Measurements from ENCODE around the gene CIDEB.

DNA sequence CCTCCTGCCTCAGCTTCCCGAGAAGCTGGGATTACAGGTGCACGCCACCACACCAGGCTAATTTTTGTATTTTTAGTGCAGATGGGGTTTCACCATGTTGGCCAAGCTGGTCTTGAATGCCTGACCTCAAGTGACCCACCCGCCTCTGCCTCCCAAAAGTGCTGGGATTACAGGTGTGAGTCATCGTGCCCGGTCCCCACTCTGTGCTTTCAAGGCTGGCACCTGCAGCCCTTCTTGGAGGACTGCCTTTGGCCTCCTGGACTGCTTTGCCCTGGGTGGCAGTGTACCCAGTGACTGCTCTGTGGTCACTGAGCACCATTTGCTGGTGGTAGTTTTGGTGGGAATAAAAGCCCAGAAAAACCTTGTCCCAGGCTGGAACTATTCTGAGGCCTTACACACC is 20.8 kb downstream of the CIDEB start:
- TF ChIP-seq ZNF790 (CRISPR knock-in tag; IDR thresholded peaks at IDR 0.05; ENCODE audit: borderline replicate concordance) (no peak), MAZ (IDR thresholded peaks at IDR 0.05; ENCODE audit: borderline replicate concordance, low read depth, low read length) (no peak), MAZ (CRISPR knock-in tag; IDR thresholded peaks at IDR 0.05; ENCODE audit: low read depth) (no peak), CBX1 (IDR thresholded peaks at IDR 0.05; ENCODE audit: low read depth) (no peak), REST (IDR thresholded peaks at IDR 0.05; ENCODE audit: borderline replicate concordance in 1 of 2, low read depth in 1 of 2, low read length in 2 of 2) (no peak), ZNF670 (CRISPR knock-in tag; IDR thresholded peaks at IDR 0.05; ENCODE audit: borderline replicate concordance) (no peak), HDAC1 (CRISPR knock-in tag; IDR thresholded peaks at IDR 0.05) (no peak), EP300 (IDR thresholded peaks at IDR 0.05; ENCODE audit: low read depth in 2 of 2, low read length in 2 of 2) (no peak), EP300 (CRISPR knock-in tag; IDR thresholded peaks at IDR 0.05; ENCODE audit: borderline replicate concordance) (no peak), NR2C2 (CRISPR knock-in tag; IDR thresholded peaks at IDR 0.05; ENCODE audit: borderline replicate concordance) (no peak), ZBTB3 (CRISPR knock-in tag; IDR thresholded peaks at IDR 0.05; ENCODE audit: borderline replicate concordance, low read depth) (no peak)
- TF ChIP-seq, protein P1, sequence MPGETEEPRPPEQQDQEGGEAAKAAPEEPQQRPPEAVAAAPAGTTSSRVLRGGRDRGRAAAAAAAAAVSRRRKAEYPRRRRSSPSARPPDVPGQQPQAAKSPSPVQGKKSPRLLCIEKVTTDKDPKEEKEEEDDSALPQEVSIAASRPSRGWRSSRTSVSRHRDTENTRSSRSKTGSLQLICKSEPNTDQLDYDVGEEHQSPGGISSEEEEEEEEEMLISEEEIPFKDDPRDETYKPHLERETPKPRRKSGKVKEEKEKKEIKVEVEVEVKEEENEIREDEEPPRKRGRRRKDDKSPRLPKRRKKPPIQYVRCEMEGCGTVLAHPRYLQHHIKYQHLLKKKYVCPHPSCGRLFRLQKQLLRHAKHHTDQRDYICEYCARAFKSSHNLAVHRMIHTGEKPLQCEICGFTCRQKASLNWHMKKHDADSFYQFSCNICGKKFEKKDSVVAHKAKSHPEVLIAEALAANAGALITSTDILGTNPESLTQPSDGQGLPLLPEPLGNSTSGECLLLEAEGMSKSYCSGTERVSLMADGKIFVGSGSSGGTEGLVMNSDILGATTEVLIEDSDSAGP (CRISPR knock-in tag; IDR thresholded peaks at IDR 0.05; ENCODE audit: borderline replicate concordance): no peak
- TF ChIP-seq, protein P2, sequence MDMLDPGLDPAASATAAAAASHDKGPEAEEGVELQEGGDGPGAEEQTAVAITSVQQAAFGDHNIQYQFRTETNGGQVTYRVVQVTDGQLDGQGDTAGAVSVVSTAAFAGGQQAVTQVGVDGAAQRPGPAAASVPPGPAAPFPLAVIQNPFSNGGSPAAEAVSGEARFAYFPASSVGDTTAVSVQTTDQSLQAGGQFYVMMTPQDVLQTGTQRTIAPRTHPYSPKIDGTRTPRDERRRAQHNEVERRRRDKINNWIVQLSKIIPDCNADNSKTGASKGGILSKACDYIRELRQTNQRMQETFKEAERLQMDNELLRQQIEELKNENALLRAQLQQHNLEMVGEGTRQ (IDR thresholded peaks at IDR 0.05; ENCODE audit: low read depth, low read length): no peak
- TF ChIP-seq, protein P2 (CRISPR knock-in tag; IDR thresholded peaks at IDR 0.05; ENCODE audit: borderline replicate concordance): no peak

All from HepG2 (cell line).